Measurements from ENCODE around the gene CCDC187. TPM values are rescaled to one million over a fixed set of nuclear protein-coding genes. Genes with fewer than 3 reads are reported as not detected.

The CCDC187 gene
- total and polyA plus RNA-seq, 4 donors, result not detected

DNA sequence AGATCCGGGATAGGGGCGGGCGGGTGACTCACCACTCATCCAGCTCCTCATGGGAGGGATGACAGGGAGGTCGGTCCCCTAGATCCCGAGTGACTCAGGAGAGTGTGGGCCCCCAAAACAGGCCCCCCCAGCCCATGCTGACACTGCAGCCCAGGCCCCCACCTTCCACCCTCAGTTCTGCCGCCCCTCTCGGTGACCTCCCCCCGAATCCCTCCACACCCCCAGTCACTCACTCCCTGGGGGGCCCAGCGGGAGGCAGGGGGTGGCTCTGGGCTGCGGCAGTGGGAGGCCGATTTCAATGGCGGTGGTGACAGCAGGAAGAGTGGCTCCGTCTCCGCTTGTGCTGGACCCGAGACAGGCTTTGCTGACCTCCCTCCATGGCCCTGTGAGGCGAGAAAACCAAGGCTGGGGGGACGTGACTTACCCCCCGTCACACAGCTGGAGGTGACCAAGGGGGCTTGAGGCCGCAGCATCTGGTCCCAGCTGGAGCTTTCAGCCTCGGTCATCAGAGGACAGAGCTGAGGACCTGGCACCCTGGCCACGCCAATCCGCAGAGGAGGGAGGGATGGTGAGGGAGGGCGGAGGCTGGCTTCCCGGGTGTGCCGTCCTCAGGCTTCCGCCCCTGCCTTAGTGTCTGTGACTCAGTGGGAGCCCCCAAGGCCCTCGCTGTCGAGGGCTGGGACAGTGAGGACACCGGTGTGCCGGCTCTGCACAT, 32.4 kb upstream of the CCDC187 start:
- no peaks in the 10 kb centered on the region for H3K4me1 ChIP-seq (ENCODE audit: control insufficient read depth in 1 of 2, insufficient read depth in 2 of 2, low read length in 2 of 2)
- H3K27me3 ChIP-seq (ENCODE audit: control insufficient read depth in 1 of 2, insufficient read depth in 2 of 2, low read length in 1 of 2), result no peaks in the 10 kb centered on the region
- no peak overlapping the region for H3K27ac ChIP-seq (ENCODE audit: low read depth in 1 of 2, low read length in 2 of 2)
- WGBS, 2 donors, result 80% methylated on average over 29 to 30 of the region's 30 CpGs
- intact Hi-C loops (cut with DNase I), result no loop called here
- DNase-seq, result no peak
- no peaks in the 10 kb centered on the region for H3K36me3 ChIP-seq (ENCODE audit: control insufficient read depth in 1 of 2, insufficient read depth in 2 of 2, low read length in 1 of 2)
- no peaks in the 10 kb centered on the region for H3K9me3 ChIP-seq (ENCODE audit: control insufficient read depth, low read length)
- no peak overlapping the region for H3K4me3 ChIP-seq (ENCODE audit: low read length in 2 of 2)
- ATAC-seq (ENCODE audit: low FRiP score), result no peak

DNA sequence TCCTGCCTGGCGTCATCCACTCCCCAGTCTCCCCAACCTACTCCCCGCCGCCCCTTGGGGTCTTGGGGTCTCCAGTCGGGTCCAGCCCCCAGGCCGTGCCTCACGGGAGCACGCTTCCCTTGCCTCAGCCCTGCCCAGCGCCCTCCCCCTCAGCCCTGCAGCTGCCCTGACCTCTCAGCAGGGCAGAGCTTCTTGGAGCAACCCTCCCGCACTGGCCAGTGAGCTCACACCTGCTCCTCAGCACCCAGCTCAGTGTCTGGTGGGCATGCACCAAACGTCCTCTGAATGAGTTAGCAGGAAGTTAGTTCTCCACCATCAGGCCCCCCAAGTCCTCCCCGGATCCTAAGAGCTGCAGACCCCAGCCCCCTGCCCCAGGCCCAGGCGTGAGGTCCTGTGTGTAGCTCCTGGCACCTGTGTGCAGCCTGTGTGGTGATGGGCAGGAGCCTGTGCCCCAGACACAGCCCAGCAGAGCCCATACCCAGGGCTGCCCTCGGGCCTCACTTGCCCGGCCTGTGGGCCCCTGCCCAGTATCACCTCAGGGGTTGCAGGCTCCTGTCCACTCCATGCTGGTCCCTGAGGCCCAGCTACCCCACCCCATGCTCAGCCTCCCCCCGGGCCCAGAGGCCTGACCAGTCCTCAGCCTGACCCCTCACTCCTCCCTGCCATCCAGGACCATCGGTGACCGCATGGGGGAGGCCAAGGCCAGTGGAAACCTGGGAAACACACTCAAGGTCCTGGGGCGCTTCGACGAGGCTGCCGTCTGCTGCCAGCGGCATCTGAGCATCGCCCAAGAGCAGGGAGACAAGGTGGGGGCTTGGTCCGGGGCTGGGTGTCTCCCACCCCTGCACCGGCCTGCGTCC, 31.6 kb upstream of the CCDC187 start:
- Histone ChIP-seq H3K4me1 (ENCODE audit: control insufficient read depth in 1 of 2, insufficient read depth in 2 of 2, low read length in 2 of 2) (no peaks in the 10 kb centered on the region), H3K9me3 (ENCODE audit: control insufficient read depth, low read length) (no peaks in the 10 kb centered on the region), H3K36me3 (ENCODE audit: control insufficient read depth in 1 of 2, insufficient read depth in 2 of 2, low read length in 1 of 2) (no peaks in the 10 kb centered on the region), H3K27ac (ENCODE audit: low read depth in 1 of 2, low read length in 2 of 2) (no peak overlapping the region), H3K4me3 (ENCODE audit: low read length in 2 of 2) (no peak overlapping the region), H3K27me3 (ENCODE audit: control insufficient read depth in 1 of 2, insufficient read depth in 2 of 2, low read length in 1 of 2) (no peaks in the 10 kb centered on the region)
- 86% methylated on average over 26 of the region's 26 CpGs for WGBS, 2 donors
- ATAC-seq (ENCODE audit: low FRiP score) (no peak), DNase-seq (no peak)
- intact Hi-C loops (cut with DNase I), result no loop called here

DNA sequence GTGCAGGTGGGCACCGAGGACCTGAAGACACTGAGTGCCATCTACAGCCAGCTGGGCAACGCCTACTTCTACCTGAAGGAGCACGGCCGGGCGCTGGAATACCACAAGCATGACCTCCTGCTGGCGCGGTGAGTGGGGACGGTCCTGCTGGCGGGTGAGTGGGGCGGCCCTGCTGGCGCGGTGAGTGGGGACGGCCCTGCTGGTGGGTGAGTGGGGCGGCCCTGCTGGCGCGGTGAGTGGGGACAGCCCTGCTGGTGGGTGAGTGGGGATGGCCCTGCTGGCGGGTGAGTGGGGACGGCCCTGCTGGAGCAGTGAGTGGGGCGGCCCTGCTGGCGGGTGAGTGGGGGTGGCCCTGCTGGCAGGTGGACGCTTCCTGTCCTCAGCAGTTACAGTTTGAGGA, 30.6 kb upstream of the CCDC187 start:
- Histone ChIP-seq H3K27ac (ENCODE audit: low read depth in 1 of 2, low read length in 2 of 2) (no peak overlapping the region), H3K4me1 (ENCODE audit: control insufficient read depth in 1 of 2, insufficient read depth in 2 of 2, low read length in 2 of 2) (no peaks in the 10 kb centered on the region), H3K9me3 (ENCODE audit: control insufficient read depth, low read length) (no peaks in the 10 kb centered on the region), H3K27me3 (ENCODE audit: control insufficient read depth in 1 of 2, insufficient read depth in 2 of 2, low read length in 1 of 2) (no peaks in the 10 kb centered on the region), H3K4me3 (ENCODE audit: low read length in 2 of 2) (no peak overlapping the region), H3K36me3 (ENCODE audit: control insufficient read depth in 1 of 2, insufficient read depth in 2 of 2, low read length in 1 of 2) (no peaks in the 10 kb centered on the region)
- DNase-seq (no peak), ATAC-seq (ENCODE audit: low FRiP score) (no peak)
- 93 to 95% methylated on average over 21 of the region's 21 CpGs for WGBS, 2 donors
- intact Hi-C loops (cut with DNase I), result no loop called here

DNA sequence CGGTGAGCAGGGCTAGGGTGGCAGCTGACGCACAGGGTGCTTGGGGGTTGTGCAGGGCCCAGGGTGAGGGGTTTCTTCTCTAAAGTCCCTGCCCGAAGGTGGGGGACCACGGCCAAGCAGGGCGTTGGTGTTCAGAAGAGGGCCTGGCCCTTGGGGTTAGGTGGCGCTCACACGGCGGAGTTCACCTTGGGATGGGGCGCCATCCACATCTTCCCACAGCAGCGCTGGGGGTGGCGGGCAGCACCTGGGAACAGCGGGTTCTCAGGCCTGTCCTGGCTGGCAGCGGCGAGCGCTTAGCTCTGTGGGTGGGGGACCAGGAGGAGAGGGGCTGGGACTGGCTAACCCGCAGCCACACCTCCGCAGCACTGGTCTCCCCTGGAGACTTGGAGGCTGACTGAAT, 29.6 kb upstream of the CCDC187 start:
- H3K4me1 ChIP-seq (ENCODE audit: control insufficient read depth in 1 of 2, insufficient read depth in 2 of 2, low read length in 2 of 2), result no peaks in the 10 kb centered on the region
- DNase-seq (no peak), ATAC-seq (ENCODE audit: low FRiP score) (no peak)
- H3K9me3 ChIP-seq (ENCODE audit: control insufficient read depth, low read length), result no peaks in the 10 kb centered on the region
- no peaks in the 10 kb centered on the region for H3K36me3 ChIP-seq (ENCODE audit: control insufficient read depth in 1 of 2, insufficient read depth in 2 of 2, low read length in 1 of 2)
- H3K27me3 ChIP-seq (ENCODE audit: control insufficient read depth in 1 of 2, insufficient read depth in 2 of 2, low read length in 1 of 2), result no peaks in the 10 kb centered on the region
- intact Hi-C loops (cut with DNase I), result no loop called here
- H3K4me3 ChIP-seq (ENCODE audit: low read length in 2 of 2), result no peak overlapping the region
- WGBS, 2 donors, result 94% methylated on average over 17 of the region's 17 CpGs
- no peak overlapping the region for H3K27ac ChIP-seq (ENCODE audit: low read depth in 1 of 2, low read length in 2 of 2)

DNA sequence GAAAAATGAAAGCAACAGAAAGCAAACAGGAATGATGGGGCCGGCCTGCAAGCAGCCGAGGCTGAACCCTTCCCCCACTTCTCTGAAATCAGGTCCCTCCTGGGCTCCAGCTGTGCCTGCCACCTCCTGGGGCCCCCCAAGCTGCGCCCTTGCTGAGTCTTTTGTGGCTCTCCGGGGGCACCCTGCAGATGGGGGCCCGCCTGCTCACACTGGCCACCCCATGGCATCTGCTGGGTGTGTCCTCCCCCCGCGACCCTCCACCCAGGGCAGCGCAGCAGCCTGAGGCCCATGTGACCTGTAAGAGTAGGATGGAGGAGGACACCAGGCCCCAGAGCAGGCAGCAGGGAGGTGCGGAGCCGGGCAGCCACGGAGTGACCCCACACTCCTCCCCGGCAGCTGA, 29.2 kb upstream of the CCDC187 start:
- WGBS, 2 donors, result 92% methylated on average over 12 of the region's 12 CpGs
- ATAC-seq (ENCODE audit: low FRiP score) (no peak), DNase-seq (no peak)
- intact Hi-C loops (cut with DNase I), result no loop called here
- Histone ChIP-seq H3K9me3 (ENCODE audit: control insufficient read depth, low read length) (no peaks in the 10 kb centered on the region), H3K4me1 (ENCODE audit: control insufficient read depth in 1 of 2, insufficient read depth in 2 of 2, low read length in 2 of 2) (no peaks in the 10 kb centered on the region), H3K4me3 (ENCODE audit: low read length in 2 of 2) (no peak overlapping the region), H3K36me3 (ENCODE audit: control insufficient read depth in 1 of 2, insufficient read depth in 2 of 2, low read length in 1 of 2) (no peaks in the 10 kb centered on the region), H3K27ac (ENCODE audit: low read depth in 1 of 2, low read length in 2 of 2) (no peak overlapping the region), H3K27me3 (ENCODE audit: control insufficient read depth in 1 of 2, insufficient read depth in 2 of 2, low read length in 1 of 2) (no peaks in the 10 kb centered on the region)

DNA sequence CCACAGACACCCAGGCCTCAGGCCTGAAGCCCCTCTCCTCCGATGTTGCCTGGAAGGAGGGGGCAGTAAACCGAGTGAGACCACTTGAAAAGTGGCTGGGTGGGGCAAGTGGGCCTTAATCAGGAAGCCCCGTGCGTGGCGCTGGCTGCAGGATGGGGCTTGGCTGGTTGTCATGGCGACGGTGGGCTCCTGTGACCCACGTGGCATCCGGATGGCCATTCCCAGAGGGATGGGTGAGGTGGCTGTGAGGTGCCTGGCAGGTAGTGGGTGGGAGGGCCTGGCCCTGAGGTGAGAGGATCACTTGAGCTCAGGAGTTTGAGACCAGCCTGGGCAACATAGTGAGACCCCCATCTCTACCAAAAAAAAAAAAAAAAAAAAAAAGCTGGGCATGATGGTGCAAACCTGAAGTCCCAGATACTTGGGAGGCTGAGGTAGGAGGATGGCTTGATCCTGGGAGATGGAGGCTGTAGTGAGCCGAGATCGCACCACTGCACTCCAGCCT, 28.6 kb upstream of the CCDC187 start:
- ATAC-seq (ENCODE audit: low FRiP score) (no peak), DNase-seq (no peak)
- no peaks in the 10 kb centered on the region for H3K9me3 ChIP-seq (ENCODE audit: control insufficient read depth, low read length)
- no peaks in the 10 kb centered on the region for H3K4me1 ChIP-seq (ENCODE audit: control insufficient read depth in 1 of 2, insufficient read depth in 2 of 2, low read length in 2 of 2)
- H3K4me3 ChIP-seq (ENCODE audit: low read length in 2 of 2), result no peak overlapping the region
- H3K27me3 ChIP-seq (ENCODE audit: control insufficient read depth in 1 of 2, insufficient read depth in 2 of 2, low read length in 1 of 2), result no peaks in the 10 kb centered on the region
- WGBS, 2 donors, result 84 to 86% methylated on average over 11 of the region's 11 CpGs
- H3K36me3 ChIP-seq (ENCODE audit: control insufficient read depth in 1 of 2, insufficient read depth in 2 of 2, low read length in 1 of 2), result no peaks in the 10 kb centered on the region
- H3K27ac ChIP-seq (ENCODE audit: low read depth in 1 of 2, low read length in 2 of 2), result no peak overlapping the region
- intact Hi-C loops (cut with DNase I), result no loop called here

DNA sequence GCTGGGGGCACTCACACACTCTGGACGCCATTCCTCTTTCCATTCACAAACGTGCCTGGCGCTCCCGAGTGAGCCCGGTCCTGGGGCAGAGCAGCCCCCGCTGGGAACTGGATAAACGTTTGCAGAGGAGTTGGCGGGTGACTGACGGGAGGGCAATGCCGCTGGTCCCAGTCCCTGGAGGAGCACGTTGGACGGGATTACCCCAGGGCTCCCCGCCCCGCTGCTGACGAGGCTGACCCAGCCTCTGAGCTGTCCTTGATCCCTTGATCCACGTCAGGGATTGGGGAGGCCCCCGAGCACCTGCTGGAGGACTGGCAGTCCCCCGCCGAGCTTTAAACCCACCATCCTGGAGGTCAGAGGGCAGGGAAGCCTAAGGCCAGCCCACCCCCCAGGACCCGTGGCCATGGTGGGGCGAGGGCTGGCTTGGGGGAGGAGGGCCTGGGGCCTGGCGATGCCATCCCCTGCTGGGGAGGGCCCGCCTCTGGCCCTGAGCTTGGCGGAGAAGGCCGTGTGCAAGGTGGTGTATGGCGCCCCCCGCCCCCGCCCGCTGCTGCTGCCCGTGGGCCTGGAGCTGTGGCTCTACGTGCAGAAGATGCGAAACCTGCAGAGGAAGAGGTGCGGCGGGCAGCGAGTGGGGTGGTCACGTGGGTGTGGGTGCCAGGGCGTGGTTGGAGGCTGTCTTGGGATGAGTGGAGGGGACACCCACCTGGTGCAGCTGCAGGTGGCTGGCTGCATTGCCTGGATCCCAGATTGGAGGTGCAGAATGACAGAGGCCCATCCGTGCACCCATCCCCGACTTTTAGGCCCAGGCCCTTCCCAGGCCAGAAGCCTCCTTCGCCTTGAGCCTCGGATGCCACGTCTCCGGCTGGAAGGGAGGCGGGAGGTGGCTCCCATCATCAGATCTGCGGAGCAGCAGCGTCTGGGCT, 27.9 kb upstream of the CCDC187 start:
- Histone ChIP-seq H3K27ac (ENCODE audit: low read depth in 1 of 2, low read length in 2 of 2) (no peak overlapping the region), H3K4me3 (ENCODE audit: low read length in 2 of 2) (no peak overlapping the region), H3K36me3 (ENCODE audit: control insufficient read depth in 1 of 2, insufficient read depth in 2 of 2, low read length in 1 of 2) (no peaks in the 10 kb centered on the region), H3K9me3 (ENCODE audit: control insufficient read depth, low read length) (no peaks in the 10 kb centered on the region), H3K27me3 (ENCODE audit: control insufficient read depth in 1 of 2, insufficient read depth in 2 of 2, low read length in 1 of 2) (no peaks in the 10 kb centered on the region), H3K4me1 (ENCODE audit: control insufficient read depth in 1 of 2, insufficient read depth in 2 of 2, low read length in 2 of 2) (no peaks in the 10 kb centered on the region)
- ATAC-seq (ENCODE audit: low FRiP score) (no peak), DNase-seq (no peak)
- WGBS, 2 donors, result 85 to 88% methylated on average over 46 of the region's 46 CpGs
- intact Hi-C loops (cut with DNase I), result no loop called here

DNA sequence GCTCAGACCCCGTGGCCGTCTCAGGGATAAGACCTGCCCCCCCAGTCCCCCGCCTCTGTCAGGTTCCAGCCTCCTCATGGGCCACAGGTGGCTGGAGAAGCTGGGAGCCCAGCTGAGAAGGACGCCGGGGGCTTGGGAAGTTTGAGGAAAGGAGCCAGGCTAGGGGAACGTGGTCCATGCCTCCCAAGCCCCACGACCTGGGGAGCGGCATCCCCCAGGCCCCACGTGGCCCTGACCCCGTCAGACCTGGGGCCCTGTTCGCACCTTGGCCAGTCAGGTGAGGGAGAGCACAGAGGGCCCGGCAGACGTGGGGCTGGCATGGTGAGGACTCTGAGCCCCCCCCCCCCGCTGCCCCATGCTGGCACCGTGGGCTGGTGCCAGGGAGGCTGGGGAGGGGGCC, 27.1 kb upstream of the CCDC187 start:
- DNase-seq (no peak), ATAC-seq (ENCODE audit: low FRiP score) (no peak)
- Histone ChIP-seq H3K9me3 (ENCODE audit: control insufficient read depth, low read length) (no peaks in the 10 kb centered on the region), H3K4me3 (ENCODE audit: low read length in 2 of 2) (no peak overlapping the region), H3K36me3 (ENCODE audit: control insufficient read depth in 1 of 2, insufficient read depth in 2 of 2, low read length in 1 of 2) (no peaks in the 10 kb centered on the region), H3K27me3 (ENCODE audit: control insufficient read depth in 1 of 2, insufficient read depth in 2 of 2, low read length in 1 of 2) (no peaks in the 10 kb centered on the region), H3K4me1 (ENCODE audit: control insufficient read depth in 1 of 2, insufficient read depth in 2 of 2, low read length in 2 of 2) (no peaks in the 10 kb centered on the region), H3K27ac (ENCODE audit: low read depth in 1 of 2, low read length in 2 of 2) (no peak overlapping the region)
- intact Hi-C loops (cut with DNase I), result no loop called here
- WGBS, 2 donors, result 78 to 83% methylated on average over 12 to 15 of the region's 15 CpGs
